A549 (cell line): ENCODE data around the gene CD180. TPM values are rescaled to one million over a fixed set of nuclear protein-coding genes. Genes with fewer than 3 reads are reported as not detected.
A peak's percentile ranks its signal among the peaks of the same experiment; 100 is the strongest.

Experiments used
- ATAC-seq, 2 experiments: fragments of 200-7000 bp in 1 of 2; fragments of >200 bp in 1 of 2; cut with Nextera tagmentation in 1 of 2; cut with Tn5 transposase in 1 of 2; 3 replicates each; pipeline versions ENCODE4 v1.8.0 to v1.9.1; 2018 to 2020; ENCODE audit warnings: mild to moderate bottlenecking in 1 of 2, moderate library complexity in 1 of 2
- CTCF ChIA-PET: fragments of 300-600 bp; sonication (Branson Sonifier 250); formaldehyde crosslinking; extraction: SDS; loops from one replicate; lab custom pipeline; 2021; ENCODE audit warnings: antibody characterized with exemption, inconsistent platforms; lab: Yijun Ruan, JAX
- POLR2A ChIA-PET: fragments of 350-600 bp; formaldehyde crosslinking; extraction: SDS; loops from one replicate; lab custom pipeline; 2021; ENCODE audit warnings: antibody characterized with exemption, inconsistent platforms; lab: Yijun Ruan, JAX
- DNase-seq, 2 experiments: peaks; one replicate each; pipeline versions ENCODE4 v3.0.0 to v3.0.0-alpha.2; 2011 to 2016; ENCODE audit warnings: low read depth in 1 of 2, low spot score in 1 of 2
- FAIRE-seq: peaks from 2 replicates; lab custom pipeline; 2011; peaks lifted over from hg19 to GRCh38; lab: Jason Lieb, UNC
- H3K27ac ChIP-seq, 2 experiments: fragments of >200 bp; sonication (Bioruptor Twin); formaldehyde crosslinking; 3 replicates each; pipeline ENCODE4 v1.5.1; 2016 to 2017
- H3K4me1 ChIP-seq: fragments of >200 bp; sonication (Bioruptor Twin); formaldehyde crosslinking; 3 replicates; pipeline ENCODE4 v1.6.1; 2016
- H3K4me2 ChIP-seq: fragments of >200 bp; sonication (Bioruptor Twin); formaldehyde crosslinking; 3 replicates; pipeline ENCODE4 v1.6.1; 2016
- H3K4me3 ChIP-seq: fragments of >200 bp; sonication (Bioruptor Twin); formaldehyde crosslinking; 3 replicates; pipeline ENCODE4 v1.5.1; 2016
- H3K9me3 ChIP-seq: fragments of >200 bp; sonication (Bioruptor Twin); formaldehyde crosslinking; 3 replicates; pipeline ENCODE4 v1.6.1; 2016
- BHLHE40 ChIP-seq: IDR thresholded peaks from 2 replicates; pipeline ENCODE4 v1.6.1; 2012; ENCODE audit warnings: low read depth, low read length, inconsistent platforms
- CBX8 ChIP-seq: fragments of 200-600 bp; sonication (generic); IDR thresholded peaks from 2 replicates; pipeline ENCODE4 v1.6.1; 2016
- EHF ChIP-seq: fragments of 250-450 bp; sonication (Bioruptor Pico); IDR thresholded peaks from 2 replicates; pipeline ENCODE4 v1.5.0; 2020; ENCODE audit warnings: mild to moderate bottlenecking
- EHMT2 ChIP-seq: fragments of 200-600 bp; sonication (generic); IDR thresholded peaks from 2 replicates; pipeline ENCODE4 v1.6.1; 2016; ENCODE audit warnings: antibody characterized with exemption, low read depth, mild to moderate bottlenecking, moderate library complexity
- EP300 ChIP-seq, 2 experiments: fragments of >200 bp; sonication (Bioruptor Twin); formaldehyde crosslinking; IDR thresholded peaks; 2 replicates in 1 of 2; 3 replicates in 1 of 2; pipeline ENCODE4 v1.6.1; 2016 to 2017
- ESRRA ChIP-seq: fragments of 150-350 bp; IDR thresholded peaks from 2 replicates; pipeline ENCODE4 v1.6.1; 2014; ENCODE audit warnings: mild to moderate bottlenecking, low read length, borderline replicate concordance
- GATA3 ChIP-seq: IDR thresholded peaks from 2 replicates; pipeline ENCODE4 v1.6.1; 2012; ENCODE audit warnings: borderline replicate concordance
- HEYL ChIP-seq: fragments of 250-450 bp; sonication (Bioruptor Pico); IDR thresholded peaks from 2 replicates; pipeline ENCODE4 v1.8.0; 2021; ENCODE audit warnings: mild to moderate bottlenecking, moderate library complexity
- KDM1A ChIP-seq: fragments of 200-600 bp; sonication (generic); IDR thresholded peaks from 2 replicates; pipeline ENCODE4 v1.6.1; 2016; ENCODE audit warnings: low read depth, mild to moderate bottlenecking
- MYC ChIP-seq: IDR thresholded peaks from 2 replicates; pipeline ENCODE4 v1.6.1; 2012; ENCODE audit warnings: mild to moderate bottlenecking, inconsistent platforms, low read length, improper control_type of control experiment, borderline replicate concordance
- PHF8 ChIP-seq: fragments of 200-600 bp; sonication (generic); IDR thresholded peaks from 2 replicates; pipeline ENCODE4 v1.6.1; 2016; ENCODE audit warnings: low read depth, mild to moderate bottlenecking, antibody characterized with exemption, moderate library complexity, borderline replicate concordance
- POLR2AphosphoS2 ChIP-seq: conservative IDR thresholded peaks from 2 replicates; pipeline ENCODE4 v1.6.1; 2012; ENCODE audit warnings: low read length, improper control_type of control experiment, inconsistent platforms
- RAD21 ChIP-seq, 2 experiments: fragments of >200 bp in 1 of 2; sonication (Bioruptor Twin) in 1 of 2; formaldehyde crosslinking in 1 of 2; IDR thresholded peaks in 1 of 2; conservative IDR thresholded peaks in 1 of 2; 2 replicates in 1 of 2; 3 replicates in 1 of 2; pipeline ENCODE4 v1.6.1; 2012 to 2018; ENCODE audit warnings: inconsistent platforms in 1 of 2
- SMC3 ChIP-seq: fragments of >200 bp; sonication (Bioruptor Twin); formaldehyde crosslinking; IDR thresholded peaks from 3 replicates; pipeline ENCODE4 v1.6.1; 2018; ENCODE audit warnings: inconsistent platforms
- SREBF2 ChIP-seq: fragments of 450-650 bp; IDR thresholded peaks from 2 replicates; pipeline ENCODE4 v1.6.1; 2014; ENCODE audit warnings: mild to moderate bottlenecking, moderate library complexity
- TFCP2L1 ChIP-seq: fragments of 250-450 bp; sonication (Bioruptor Pico); IDR thresholded peaks from 2 replicates; pipeline ENCODE4 v1.5.0; 2021; ENCODE audit warnings: mild to moderate bottlenecking
- TP53 ChIP-seq: fragments of 250-450 bp; sonication (Bioruptor Pico); IDR thresholded peaks from 2 replicates; pipeline ENCODE4 v1.5.0; 2021; ENCODE audit warnings: mild to moderate bottlenecking, moderate library complexity
- ZNF302 ChIP-seq: fragments of 250-450 bp; sonication (Bioruptor Pico); IDR thresholded peaks from 2 replicates; pipeline ENCODE4 v1.9.0; 2021; ENCODE audit warnings: inconsistent platforms, mild to moderate bottlenecking, moderate library complexity
- WGBS: methylation state at CpG from one replicate; pipeline ENCODE4 v1.1.6; 2017; ENCODE audit errors: missing lambda C conversion rate; 5-methylcytosine and 5-hydroxymethylcytosine counted together
- polyA plus RNA-seq, 4 experiments: library from polyadenylated mRNA; depleted of rRNA in 3 of 4; stranded (reverse); fragments of >200 nt; fragmentation: RNase III in 1 of 4; extraction: RNeasy Plus Mini Kit Qiagen cat#74134 plus additional on column Dnase treatment in 1 of 4; gene quantifications; 2 replicates in 3 of 4; 3 replicates in 1 of 4; pipeline ENCODE4 v1.2.3, GENCODE V29; 2011 to 2017
- TF ChIP-seq, protein P1 (sequence below): fragments of >200 bp; sonication (Bioruptor Twin); formaldehyde crosslinking; IDR thresholded peaks from 2 replicates; pipeline ENCODE4 v1.6.1; 2016
- TF ChIP-seq, protein P2 (sequence below): fragments of 250-450 bp; sonication (Bioruptor Pico); IDR thresholded peaks from 2 replicates; pipeline ENCODE4 v1.5.0; 2020; ENCODE audit warnings: low read depth, mild to moderate bottlenecking, moderate library complexity
- TF ChIP-seq, protein P3 (sequence below): IDR thresholded peaks from 2 replicates; pipeline ENCODE4 v1.6.1; 2012
- TF ChIP-seq, protein P4 (sequence below): fragments of >200 bp; sonication (Bioruptor Twin); formaldehyde crosslinking; IDR thresholded peaks from 3 replicates; pipeline ENCODE4 v1.5.1; 2016
- TF ChIP-seq, protein P5 (sequence below): fragments of 450-650 bp; IDR thresholded peaks from 2 replicates; pipeline ENCODE4 v1.6.1; 2014; ENCODE audit warnings: antibody characterized with exemption

Gene CD180
- polyA plus RNA-seq, 2 of the 4 experiments (the other 2 are of a cell fraction) = not detected

DNA sequence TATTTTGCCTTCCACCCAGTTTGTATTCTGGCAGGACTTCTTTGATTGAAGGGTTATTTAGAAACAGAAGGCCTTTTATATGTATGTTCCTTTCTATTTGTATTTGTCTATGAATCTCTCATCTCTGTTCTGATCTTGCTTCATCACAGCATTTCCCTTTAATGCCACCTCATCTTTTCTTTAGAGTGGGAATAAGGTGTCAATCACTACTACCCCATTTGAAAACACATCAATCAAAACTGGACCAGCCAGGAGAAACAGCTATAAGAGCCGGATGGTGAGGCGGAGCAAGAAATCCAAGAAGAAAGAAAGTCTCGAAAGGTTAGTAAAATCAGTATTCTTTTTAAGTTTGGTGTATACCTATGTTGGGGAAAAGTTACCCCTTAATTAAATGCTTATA is 36.3 kb downstream of the CD180 start:
- TF ChIP-seq BHLHE40 = no peak
- TF ChIP-seq, protein P1, sequence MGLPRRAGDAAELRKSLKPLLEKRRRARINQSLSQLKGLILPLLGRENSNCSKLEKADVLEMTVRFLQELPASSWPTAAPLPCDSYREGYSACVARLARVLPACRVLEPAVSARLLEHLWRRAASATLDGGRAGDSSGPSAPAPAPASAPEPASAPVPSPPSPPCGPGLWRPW = no peak
- no peak for TF ChIP-seq EHMT2
- no peak for TF ChIP-seq PHF8
- no peak for TF ChIP-seq HEYL
- TF ChIP-seq SMC3 = no peak
- no peak for TF ChIP-seq ESRRA
- no peak for TF ChIP-seq EHF (CRISPR knock-in tag)
- TF ChIP-seq, protein P2, sequence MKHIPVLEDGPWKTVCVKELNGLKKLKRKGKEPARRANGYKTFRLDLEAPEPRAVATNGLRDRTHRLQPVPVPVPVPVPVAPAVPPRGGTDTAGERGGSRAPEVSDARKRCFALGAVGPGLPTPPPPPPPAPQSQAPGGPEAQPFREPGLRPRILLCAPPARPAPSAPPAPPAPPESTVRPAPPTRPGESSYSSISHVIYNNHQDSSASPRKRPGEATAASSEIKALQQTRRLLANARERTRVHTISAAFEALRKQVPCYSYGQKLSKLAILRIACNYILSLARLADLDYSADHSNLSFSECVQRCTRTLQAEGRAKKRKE (CRISPR knock-in tag) = no peak
- TF ChIP-seq, protein P3, sequence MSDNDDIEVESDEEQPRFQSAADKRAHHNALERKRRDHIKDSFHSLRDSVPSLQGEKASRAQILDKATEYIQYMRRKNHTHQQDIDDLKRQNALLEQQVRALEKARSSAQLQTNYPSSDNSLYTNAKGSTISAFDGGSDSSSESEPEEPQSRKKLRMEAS = no peak
- TF ChIP-seq, protein P4, sequence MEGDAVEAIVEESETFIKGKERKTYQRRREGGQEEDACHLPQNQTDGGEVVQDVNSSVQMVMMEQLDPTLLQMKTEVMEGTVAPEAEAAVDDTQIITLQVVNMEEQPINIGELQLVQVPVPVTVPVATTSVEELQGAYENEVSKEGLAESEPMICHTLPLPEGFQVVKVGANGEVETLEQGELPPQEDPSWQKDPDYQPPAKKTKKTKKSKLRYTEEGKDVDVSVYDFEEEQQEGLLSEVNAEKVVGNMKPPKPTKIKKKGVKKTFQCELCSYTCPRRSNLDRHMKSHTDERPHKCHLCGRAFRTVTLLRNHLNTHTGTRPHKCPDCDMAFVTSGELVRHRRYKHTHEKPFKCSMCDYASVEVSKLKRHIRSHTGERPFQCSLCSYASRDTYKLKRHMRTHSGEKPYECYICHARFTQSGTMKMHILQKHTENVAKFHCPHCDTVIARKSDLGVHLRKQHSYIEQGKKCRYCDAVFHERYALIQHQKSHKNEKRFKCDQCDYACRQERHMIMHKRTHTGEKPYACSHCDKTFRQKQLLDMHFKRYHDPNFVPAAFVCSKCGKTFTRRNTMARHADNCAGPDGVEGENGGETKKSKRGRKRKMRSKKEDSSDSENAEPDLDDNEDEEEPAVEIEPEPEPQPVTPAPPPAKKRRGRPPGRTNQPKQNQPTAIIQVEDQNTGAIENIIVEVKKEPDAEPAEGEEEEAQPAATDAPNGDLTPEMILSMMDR = no peak
- TF ChIP-seq TP53 = no peak
- TF ChIP-seq GATA3 = no peak
- no peak for TF ChIP-seq ZNF302
- TF ChIP-seq, protein P5, sequence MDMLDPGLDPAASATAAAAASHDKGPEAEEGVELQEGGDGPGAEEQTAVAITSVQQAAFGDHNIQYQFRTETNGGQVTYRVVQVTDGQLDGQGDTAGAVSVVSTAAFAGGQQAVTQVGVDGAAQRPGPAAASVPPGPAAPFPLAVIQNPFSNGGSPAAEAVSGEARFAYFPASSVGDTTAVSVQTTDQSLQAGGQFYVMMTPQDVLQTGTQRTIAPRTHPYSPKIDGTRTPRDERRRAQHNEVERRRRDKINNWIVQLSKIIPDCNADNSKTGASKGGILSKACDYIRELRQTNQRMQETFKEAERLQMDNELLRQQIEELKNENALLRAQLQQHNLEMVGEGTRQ = no peak
- TF ChIP-seq TFCP2L1 (CRISPR knock-in tag) = no peak
- TF ChIP-seq SREBF2 = no peak
- TF ChIP-seq KDM1A = no peak
- no peak for TF ChIP-seq EP300 (IDR thresholded peaks at IDR 0.05)
- no peak for TF ChIP-seq POLR2AphosphoS2
- no peak for FAIRE-seq
- Histone ChIP-seq H3K9me3 (no peaks in the 10 kb centered on the region), H3K4me2 (peak overlapping the region; percentile 52), H3K27ac (peak overlapping the region; percentile 46 to 70; a peak in 5 of 6 replicates), H3K4me1 (peaks cover 24% of the 10 kb centered on the region), H3K4me3 (no peak overlapping the region)
- ChIA-PET CTCF (interaction anchor here (0.6 to 6.4 kb wide), 6 partner anchors 32 to 1092 kb away, joined by 3 to 109 read pairs (median 4); no protein-coding TSS in a partner anchor), POLR2A (interaction anchor here (2.6 kb wide), 1 partner anchor 47 kb away, joined by 8 read pairs; no protein-coding TSS in a partner anchor)
- no peak for ATAC-seq
- DNase-seq = no peak
- WGBS = 84% methylated on average over 3 of the region's 3 CpGs

DNA sequence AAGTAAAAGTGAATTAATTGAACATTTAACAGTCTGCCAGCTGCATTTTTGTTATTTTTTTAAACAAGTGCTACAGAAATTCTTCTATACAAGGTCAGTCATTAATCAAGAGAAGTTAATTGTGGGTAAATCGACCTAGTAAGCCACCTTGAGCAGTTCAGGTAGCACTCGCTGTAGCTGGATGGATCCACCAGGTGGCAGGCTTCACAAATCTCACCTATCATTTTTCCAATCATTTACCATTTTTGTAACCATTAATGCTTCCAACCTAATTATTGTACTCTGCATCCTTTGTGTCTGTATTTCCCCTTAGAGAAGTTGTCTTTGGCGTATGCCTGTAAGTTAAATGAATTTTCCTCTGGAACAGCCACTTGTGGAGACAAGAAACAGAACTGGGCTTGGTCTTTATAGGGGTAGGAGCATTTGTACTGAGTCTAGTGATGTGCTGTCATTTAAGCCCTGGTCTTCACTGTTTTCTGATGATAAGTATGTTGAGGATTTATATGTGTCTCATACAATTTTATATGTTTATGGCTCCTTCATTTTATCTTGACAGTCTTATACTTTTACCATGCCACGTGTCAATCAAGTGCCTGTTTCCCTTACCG is 39.5 kb downstream of the CD180 start:
- no peak overlapping the region for H3K27ac ChIP-seq
- 42% methylated on average over 5 of the region's 5 CpGs for WGBS
- no peak overlapping the region for H3K4me3 ChIP-seq
- ChIA-PET CTCF (interaction anchor here (0.6 to 6.4 kb wide), 23 partner anchors 9 to 1098 kb away, joined by 3 to 109 read pairs (median 3); no protein-coding TSS in a partner anchor), POLR2A (no interaction called here)
- no peaks in the 10 kb centered on the region for H3K9me3 ChIP-seq
- ATAC-seq (peak; percentile 72 to 80; a peak in 4 of 6 replicates), DNase-seq (peak; percentile 27 to 47), FAIRE-seq (no peak)
- TF ChIP-seq MYC = no peak
- TF ChIP-seq CBX8 = no peak
- peak; percentile 60 to 63 for TF ChIP-seq RAD21 (conservative IDR thresholded peaks at IDR 0.05 in 1 of 2, IDR thresholded peaks at IDR 0.05 in 1 of 2)
- TF ChIP-seq, protein P4 = peak; percentile 80
- peak; percentile 85 for TF ChIP-seq SMC3
- H3K4me2 ChIP-seq = no peak overlapping the region
- peaks cover 24% of the 10 kb centered on the region for H3K4me1 ChIP-seq
